GM12892 (cell line): Measurements from ENCODE around the gene M6PR.

Experiments
- POLR2A ChIP-seq: IDR thresholded peaks from 2 replicates; pipeline ENCODE4 v1.6.1; 2011; ENCODE audit warnings: low read depth, low read length, control low read depth
- POLR2AphosphoS5 ChIP-seq: IDR thresholded peaks from 2 replicates; pipeline ENCODE4 v1.6.1; 2011; ENCODE audit warnings: low read depth, low read length, control low read depth

GRCh38 chr12:8909752-8910151 lies 39.7 kb downstream of the M6PR start:
- TF ChIP-seq POLR2A (no peak), POLR2AphosphoS5 (no peak)
